NCI-H526 treated with DMSO at 0.1 percent for 48 hours (cell line): ENCODE measurements around the gene DAND5.

Experiments
- DNase-seq: peaks from one replicate; lab custom pipeline; 2025; lab: John Stamatoyannopoulos, UW

DAND5 gene

DNA sequence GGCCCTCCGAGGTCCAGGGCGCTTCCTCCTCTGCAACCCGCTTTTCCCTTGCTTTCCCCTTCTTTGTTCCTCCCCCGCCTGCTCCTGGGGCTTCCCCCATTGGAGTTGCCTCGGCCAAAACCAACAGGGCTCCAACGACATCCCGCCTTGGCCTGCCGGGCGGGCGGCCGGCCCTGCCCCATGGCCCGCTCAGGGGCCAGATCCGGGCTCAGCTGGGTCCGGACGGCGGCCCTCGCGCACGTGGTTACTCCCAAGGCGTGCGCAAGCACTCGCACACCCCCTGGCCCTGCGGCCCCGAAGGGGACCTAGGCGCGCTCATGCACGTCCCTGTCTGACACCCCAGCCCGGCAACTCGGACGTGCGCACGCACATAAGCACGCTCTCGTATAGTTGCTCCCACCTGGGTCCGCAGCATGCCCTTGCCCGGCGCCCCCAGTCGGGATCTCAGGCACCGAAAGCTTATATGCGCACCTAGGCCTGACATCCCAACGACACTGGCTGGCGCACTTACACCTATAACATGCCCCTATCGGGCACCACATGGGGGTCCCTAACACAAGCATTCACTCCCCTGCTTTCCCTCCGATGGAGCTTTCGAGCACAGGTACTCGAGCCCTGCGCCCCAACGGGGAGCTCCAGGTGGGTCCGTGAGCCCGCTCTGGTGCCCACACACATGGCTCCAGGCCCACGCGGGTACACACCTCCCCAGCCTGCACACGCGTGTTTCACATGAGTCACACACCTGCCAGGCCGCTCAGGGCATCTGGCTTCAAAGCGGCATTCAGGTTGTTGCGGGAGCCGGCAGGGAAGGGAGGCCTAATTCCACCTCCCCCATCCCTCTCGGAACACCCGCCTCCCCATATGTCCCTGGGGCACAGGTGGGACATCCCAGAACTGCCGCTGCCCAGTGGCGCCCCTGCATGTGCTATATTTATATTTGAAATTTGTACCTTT is 40.9 kb downstream of the DAND5 start:
- no peak for DNase-seq

DNA sequence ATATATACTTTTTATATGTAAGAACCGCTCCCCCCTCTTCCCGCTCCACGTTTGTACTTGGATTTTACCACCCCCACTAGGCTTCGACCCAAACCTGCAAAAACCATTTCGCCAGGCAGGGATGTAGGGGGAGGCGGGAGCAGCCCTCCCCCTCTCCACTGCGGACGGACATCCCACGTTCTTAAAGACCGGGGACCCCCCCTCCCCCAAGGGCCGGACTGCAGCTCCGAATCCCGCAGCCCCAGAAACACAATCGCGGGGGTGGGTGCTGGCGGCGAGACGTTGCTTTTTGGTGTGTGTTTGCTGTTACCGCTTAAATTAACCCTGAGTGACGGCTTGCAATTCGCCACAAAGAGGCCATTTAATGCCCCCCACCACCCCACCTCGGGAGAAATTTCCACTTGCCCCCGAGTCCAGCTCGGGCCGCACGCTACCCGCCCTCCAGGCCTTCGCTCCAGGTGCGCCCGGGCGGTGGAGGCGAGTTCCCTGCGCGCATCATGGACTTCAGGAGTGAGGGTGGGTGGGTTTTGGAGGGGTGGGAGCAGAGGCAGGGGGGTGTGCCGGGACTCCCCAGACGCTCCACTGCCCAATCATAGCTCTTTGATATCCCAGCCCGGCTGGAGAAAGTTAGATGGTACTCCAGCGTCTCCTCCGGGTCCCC is 41.7 kb downstream of the DAND5 start:
- DNase-seq: no peak

DNA sequence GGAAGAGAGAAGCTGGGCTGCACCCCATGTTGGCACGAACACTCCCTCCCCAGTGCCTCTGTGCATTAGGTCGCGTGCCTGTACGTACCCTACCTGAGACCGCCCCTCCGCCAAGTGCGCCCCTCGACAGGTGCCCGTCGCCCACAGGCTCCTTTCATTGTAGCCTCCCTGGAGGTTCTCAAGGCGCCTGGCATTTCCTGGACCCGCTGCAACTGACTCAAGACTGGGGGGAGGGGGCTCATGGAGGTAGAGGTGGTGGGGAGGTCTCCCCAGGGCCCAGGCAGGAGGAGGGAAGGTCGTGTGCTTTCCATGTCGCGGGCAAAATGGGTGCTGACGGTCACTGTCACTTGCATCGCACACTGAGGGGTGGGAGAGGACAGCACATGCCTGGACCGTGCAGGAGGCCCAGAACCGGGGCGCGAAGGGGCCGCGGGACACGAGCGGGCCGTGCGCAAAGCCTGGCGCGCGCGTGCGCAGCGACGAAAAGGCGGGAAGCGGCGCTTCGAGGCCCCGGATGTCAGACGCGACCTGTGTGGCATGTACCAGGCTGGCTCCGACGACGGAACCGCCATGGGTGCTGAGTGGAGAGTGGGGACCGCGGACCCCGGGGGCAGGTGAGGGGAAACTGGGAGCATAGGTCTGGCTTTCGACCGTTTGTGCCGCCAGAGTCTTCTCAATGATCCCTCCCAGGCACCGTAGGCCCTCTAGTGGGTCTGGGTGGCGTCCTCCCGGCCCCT is 42.4 kb downstream of the DAND5 start:
- DNase-seq: no peak

DNA sequence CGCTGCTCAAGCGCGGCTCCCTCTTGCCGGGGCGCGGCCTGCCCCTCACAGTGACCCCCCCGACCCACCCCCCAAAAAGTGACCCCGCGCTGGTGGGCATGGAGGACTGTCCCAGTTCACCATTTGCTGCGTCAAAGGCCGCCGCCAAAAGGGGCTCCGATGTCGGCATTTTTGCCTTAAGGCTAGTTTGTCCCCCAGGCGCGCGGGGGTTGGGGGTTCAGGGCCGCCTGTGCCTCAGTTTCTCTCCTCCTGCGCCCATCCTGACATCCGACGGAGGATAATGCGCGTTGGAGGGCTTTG is 43.0 kb downstream of the DAND5 start:
- no peak for DNase-seq

DNA sequence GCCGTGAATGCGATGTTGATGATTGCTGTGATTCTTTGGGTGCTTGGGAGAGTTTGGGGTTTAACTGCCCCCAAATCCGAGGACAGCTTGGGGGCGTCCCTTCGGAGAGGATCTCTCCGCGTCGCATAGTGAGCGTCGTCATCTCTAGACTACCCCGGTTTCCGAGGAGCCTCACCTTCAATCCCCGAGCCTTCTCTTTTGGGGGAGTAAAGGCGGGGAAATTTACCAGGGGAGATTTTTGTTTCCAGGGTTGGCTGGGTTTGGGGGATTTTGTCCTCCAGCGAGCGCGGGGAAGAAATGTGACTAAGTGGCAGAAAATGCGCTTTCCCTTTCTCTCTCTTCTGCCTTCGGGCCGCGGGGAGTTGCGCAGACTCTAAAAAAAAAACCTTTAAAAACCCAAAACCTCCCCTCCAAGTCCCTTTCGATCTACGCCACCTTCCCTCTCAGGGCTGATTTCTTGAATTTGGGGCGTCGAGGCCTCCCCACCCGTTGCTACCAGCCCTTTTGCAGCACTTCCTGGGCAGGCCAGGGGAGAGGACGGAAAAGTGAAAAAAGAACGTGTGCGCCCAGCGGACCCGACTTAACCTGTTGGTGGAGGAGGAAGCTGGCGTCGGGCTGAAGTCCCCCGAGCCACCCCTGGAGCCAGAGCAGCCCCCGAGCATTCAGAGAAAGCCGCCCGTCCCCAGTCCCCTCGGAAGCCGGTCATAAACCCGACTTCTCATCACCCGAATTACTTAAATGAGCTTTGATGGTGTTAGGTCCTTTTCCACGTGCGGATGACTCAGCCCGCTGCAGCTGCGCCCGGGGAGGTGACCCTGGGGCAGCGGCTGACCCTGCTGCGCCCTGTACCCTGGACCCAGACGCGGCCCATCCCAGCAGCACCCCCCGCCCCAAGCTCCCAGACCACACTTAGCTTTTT is 43.6 kb downstream of the DAND5 start:
- no peak for DNase-seq

DNA sequence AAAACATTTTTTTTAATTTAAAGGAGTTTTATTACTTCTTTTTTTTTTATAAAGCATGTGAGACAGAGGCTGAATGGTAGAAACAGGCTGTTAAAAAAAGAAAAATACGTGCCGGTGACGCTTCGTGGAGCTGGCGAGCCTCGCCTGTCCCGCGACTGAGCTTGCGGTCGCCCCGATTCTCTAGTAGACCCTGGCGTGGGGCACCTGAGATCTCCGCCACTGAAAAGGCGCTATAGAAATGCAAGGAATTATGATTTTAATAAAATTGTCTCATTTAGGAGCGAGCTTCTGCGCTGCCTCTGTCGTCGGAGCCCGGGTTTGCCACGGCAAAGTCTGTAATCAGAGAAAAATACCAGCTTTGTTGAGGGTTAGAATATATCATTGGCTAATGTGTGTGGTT is 44.3 kb downstream of the DAND5 start:
- no peak for DNase-seq

DNA sequence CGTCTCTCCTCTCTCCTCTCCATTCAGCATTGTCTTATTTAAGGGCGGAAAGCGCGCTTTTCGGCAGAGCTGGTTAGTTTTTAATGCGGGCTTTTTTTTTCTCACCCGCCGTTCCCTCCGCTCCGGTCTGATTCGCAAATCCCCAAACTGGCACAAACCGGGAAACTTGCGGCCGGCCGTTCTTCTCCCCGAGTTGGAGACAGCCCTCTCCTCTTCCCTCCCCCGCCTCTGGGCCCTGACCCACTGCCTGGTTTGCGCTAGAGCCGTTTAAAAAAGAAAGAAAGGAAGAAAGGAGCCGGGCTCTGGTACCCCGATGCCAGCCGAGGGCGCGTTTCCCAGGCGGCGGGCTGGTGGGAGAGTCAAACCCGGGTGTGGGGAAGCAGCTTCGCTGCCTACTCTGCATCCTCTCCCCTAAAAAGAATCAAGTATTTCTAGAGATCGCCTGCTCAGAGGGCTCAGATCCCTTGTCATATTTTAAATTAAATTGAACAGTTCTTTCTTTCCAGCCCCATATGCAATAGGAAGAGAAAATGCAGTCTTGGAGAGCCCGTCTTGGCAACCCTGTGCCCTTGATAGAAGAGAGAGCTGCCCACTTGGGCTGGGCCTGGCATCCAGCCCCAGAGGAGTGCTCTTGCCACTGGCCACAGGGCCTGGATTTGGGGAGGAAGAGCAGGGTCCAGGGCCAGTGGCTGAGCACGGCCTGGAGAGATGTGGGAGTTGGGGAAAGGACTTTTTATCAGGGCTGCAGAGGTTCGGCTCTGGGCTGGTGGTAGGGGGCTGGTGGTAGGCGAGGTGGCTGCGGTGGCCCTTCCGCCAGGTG is 44.9 kb downstream of the DAND5 start:
- no peak for DNase-seq

DNA sequence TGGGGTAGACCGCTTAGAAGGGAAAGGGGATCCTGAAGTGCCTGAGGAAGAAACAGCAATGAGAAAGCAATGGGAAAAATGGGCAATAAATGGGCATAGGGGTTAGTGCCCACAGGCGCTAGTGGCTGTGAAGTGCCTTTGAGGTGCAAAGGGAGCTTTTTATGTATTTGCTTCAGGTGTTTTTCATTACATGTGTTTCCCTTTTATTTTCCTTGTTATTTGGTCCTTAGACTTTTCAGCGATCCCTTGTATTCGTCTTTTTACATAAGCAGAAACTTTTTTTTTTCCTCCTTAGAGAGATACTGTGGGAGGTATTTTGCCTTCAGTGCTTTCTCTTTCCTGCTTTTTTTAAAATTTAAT is 45.5 kb downstream of the DAND5 start:
- DNase-seq: no peak

DNA sequence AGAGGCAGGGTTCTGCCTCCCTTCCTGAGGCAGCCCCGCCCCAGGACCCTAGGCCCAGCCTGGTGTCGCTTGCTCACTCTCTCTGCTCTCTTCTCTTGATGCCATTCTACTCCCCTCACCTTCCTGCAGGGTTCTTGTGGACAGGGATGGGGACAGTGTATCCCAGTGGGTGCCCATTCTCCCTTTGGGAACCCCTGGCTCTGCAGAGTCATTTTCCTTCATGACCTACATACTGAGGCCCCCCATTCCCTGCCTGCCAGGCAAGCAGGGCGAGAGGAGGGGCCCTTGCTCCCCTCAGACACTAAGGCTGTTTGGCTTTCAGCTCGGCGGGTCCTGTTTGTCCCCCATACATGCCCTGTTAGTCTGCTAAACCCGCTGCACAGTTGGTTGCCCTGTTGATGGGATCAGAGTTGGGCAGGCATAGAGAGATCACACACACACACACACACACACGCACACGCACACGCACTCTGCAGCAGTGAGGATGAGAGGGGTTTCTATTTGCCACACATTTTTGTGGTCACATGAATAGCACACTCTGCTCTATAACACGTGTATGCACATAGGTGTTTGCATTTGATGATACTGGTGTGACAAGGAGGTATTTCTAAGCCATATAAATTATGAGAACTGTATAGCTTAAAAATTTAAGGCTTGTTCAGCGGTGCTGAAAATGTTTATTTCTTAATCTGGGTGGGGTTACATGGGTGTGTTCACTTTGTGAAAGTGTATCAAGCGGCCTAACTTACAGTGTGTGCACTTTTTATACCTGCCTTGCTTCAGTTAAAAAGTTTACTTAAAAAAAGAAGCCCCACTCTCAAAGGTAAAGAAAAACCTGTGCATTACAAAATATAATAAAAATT is 46.2 kb downstream of the DAND5 start:
- DNase-seq: no peak

DNA sequence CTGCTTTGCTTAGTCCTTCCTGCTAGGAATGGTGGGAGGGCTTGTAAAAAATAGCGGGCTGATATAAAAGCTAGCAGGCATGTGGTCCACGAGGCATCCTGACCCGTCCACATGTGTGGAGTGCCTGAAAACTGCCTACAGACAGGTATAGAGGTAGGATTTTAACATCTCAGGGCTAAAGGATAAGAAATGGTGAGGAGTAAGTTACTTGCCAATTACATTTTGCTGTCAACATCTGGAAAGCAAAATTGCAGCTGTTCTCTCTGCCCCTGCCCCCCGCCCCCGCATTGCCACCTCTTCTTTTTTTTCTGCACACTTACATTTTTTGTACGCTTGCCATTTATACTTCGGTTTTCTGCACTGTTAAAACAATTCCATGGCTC is 46.9 kb downstream of the DAND5 start:
- DNase-seq: no peak

DNA sequence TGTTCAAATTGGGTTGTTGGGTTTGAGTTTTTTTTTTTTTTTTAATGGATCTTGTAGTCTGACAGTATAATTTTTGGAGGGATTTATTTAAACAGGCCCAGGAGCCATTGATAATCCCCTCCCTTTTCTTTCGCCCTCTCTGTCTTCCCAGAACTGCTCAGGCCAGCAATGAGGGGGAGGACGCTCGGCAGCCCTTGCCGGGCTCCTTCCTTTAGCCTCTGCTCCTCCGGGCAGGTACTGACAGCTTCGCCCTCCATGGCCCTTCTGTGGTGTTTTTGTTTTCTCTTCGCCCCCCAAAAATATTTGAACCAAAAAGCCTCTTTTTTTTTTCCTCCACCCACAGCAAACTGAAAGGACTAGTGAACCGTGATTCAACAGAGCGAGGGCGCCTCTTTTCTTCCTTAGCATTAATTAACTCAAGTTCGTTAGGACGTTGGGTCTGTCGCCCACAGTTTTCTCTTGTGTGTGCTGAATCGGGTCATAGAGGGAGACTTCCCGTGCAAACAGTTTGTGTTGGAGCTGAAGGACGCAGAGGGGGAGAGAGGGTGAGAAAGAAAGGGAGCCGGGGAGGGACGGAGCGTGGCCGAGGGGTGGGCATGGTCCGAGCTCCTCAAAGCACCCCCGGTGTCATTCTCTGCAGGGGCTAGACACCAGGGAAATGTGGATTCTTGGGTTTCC is 47.4 kb downstream of the DAND5 start:
- DNase-seq: no peak

DNA sequence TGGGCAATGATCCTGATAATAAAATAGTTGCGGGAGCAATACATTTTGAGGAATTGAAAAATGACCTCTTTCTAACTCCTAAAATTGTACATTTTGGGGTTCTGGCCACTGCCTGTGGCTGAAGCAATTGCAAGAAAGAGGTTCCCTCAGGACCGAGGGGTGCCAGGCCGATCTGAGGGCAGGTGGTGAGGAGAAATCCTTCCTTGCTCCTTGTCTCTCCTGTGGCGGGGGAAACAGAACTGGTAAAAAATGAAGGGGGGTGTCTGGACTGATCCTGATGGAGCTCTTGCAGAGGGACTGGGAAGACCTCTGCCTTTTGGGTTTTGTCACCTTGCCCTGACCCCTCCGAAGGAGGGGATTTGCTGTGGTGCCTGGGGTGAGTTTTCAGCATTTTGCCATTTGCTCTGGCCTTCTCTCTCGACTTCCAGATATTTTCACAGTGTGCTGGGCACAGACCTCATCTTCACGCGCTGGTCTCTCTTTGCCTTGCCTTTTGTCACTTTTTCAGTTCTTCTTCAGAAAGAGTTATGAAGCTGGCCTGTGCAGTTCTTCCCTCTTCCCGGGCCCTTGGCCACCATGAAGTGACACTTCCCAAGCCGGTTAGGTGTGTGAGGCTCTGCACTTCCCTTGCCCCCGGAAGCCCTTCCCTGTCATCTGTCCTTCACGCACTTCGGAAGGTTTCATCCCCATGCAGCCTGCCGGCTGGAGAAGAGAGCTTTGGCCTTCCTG is 48.1 kb downstream of the DAND5 start:
- DNase-seq: no peak

DNA sequence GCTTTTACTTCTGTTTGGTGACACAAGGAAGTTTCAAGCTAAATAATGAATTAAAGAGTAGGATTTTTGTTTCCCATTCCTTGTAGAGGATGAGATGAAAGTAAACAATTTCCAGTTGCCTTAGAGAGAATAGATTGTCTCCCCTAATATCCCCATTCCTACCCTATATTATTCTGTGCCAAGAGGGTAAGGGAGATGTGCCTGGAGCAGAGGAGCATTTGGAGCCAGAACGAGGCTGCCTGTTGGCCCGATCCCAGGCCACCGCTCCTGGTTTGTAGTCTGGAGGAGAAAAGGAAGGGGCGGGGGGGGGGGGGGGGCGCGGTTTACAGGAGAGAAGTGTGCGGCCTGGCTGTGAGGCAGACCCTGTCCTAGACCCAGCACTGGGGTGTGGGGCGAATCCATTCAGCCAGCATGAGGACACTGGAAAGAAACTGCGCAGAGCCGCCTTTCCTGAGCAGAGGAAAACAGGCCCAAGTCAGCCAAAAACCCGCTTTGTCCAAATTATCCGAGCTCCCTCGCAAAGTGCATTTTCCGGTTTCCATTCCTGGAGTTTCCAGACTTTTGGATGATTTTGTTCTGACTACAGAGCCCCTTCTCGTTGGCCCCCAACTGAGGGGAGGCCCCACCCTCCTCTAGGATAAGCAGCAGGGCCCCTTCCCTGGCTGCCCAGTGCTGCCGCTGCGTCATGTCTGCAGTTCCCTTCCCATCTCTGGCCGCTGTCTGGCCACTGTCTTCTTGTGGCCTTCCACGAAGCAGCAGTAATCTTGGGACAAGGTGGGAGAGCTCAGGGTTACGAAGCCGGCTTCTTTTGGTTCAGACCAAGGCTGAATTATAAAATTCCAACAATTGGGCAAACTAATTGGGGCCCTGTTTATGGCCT is 48.9 kb downstream of the DAND5 start:
- no peak for DNase-seq

DNA sequence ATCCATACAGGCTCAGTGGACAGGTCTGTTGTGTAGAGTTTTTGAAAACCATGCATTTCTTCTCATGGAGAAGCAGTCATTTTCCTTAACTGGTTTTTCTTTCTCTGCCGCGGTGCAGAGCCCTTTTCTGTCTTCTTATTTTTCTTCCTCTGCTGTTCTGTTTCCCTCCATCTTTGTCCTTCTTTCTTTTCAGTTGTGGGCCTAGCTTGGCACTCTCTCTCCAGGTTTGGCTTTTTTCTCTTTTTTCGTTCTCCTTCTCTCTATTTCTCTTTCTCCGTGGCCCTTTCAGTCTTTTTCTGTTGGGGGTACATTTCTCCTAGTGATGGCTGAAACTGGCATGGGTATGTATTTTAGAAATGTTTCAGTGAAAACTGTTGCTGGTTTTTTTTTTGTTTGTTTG is 50.0 kb downstream of the DAND5 start:
- DNase-seq: no peak

DNA sequence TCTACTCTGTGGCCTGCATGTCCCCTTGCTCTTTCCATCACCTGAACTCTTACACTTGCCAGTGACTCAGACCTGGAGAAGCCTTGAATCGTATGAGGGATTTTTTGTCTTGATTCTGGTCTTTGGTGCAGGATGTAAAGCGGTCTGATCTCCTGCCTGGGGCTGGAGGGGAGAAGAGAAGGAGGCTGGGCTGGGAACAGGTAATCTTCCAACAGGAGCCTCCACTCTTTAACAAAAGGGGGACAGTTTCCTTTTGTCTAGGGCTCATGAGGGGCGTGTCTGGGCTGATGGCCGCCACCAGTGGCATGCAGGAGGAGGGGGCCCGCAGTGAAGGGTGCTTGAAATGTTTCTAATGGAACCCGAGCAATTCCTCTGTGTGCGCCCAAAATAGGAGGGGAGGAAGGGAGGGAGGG is 50.6 kb downstream of the DAND5 start:
- no peak for DNase-seq

DNA sequence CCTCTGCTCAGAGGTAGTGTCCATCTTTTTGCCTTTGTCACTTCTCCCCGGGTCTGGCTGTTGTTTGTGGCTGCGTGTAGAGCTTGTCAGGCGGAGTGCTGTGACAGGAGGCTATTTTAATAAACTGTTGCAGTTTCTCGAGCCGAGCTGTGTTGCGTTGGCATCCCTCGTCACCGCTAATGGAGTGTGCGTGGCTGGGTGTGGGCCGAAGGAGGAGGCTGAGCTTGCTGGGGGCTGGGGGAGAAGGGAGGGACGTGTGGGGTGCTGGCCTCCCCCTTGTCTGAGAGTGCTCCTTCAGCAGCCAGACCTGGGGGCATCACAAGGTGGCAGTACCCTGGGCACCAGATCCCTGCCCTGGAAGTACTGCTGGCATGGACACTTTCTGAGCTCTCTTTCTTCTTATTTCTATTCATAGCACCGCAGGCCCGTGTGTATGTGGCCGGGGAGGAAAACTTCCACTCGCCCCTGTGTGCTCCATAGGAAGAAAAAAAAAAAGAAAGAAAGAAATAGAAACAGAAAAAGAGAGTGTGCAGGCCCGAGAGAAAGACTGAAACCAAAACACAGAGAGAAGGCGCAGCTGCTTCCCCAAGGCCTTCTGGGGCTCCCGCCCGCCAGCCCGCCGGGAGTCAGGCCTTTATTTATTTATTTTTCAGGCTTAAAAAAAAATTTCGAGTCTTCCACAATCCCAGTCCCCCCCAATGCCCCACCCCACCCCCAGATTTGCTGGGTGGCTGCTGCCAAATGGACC is 52.9 kb downstream of the DAND5 start:
- DNase-seq: peak; percentile 53
